ENCODE data around the gene ETV6. TPM values are rescaled to one million over a fixed set of nuclear protein-coding genes. Genes with fewer than 3 reads are reported as not detected.

The ETV6 gene
- total RNA-seq, 1 donor: 11.2 TPM

DNA sequence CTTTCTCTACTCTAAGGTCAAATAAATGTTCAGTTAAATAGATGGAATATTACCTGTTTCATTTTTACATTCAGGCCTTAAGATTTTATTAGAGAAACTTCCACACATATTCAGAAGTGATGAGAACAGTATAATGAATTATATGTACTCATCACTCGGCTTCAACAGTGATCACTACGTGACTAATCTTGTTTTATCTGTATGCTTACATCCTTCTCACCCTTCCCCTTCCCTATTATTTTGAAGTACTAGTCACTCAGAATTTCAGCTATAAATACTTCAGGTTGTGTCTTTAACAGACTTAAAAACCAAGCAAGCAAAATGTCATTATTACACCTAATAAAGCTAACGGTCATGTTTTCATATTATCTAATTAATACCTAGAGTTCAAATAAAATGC, 34.9 kb downstream of the ETV6 start:
- DNase-seq (ENCODE audit: low read depth): peak; percentile 28
- H3K4me3 ChIP-seq (ENCODE audit: low read depth, low read length): no peak overlapping the region
- TF ChIP-seq, protein P1, sequence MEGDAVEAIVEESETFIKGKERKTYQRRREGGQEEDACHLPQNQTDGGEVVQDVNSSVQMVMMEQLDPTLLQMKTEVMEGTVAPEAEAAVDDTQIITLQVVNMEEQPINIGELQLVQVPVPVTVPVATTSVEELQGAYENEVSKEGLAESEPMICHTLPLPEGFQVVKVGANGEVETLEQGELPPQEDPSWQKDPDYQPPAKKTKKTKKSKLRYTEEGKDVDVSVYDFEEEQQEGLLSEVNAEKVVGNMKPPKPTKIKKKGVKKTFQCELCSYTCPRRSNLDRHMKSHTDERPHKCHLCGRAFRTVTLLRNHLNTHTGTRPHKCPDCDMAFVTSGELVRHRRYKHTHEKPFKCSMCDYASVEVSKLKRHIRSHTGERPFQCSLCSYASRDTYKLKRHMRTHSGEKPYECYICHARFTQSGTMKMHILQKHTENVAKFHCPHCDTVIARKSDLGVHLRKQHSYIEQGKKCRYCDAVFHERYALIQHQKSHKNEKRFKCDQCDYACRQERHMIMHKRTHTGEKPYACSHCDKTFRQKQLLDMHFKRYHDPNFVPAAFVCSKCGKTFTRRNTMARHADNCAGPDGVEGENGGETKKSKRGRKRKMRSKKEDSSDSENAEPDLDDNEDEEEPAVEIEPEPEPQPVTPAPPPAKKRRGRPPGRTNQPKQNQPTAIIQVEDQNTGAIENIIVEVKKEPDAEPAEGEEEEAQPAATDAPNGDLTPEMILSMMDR (IDR thresholded peaks at IDR 0.05; ENCODE audit: insufficient read depth, low read depth, low read length): no peak

DNA sequence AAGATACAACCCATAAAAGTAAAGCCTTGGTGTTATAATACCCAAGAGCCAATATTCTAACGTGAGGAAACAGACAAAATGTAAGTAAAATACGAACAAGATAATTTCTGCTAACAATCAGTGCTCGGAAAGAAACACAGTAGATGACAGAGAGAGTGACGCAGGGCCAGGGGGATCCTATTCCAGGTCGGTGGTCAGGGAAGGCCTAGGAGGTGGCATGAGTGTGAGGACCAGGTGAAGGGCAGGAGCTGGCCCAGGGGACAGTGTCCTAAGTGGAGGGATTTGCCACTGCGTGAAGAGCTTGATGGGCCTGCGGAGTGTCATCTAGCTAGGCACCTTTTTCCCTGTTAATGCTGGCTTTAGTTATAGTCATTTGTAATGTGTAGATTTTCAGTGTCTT, 35.3 kb downstream of the ETV6 start:
- no peak overlapping the region for H3K4me3 ChIP-seq (ENCODE audit: low read depth, low read length)
- no peak for DNase-seq (ENCODE audit: low read depth)
- TF ChIP-seq, protein P1 (IDR thresholded peaks at IDR 0.05; ENCODE audit: insufficient read depth, low read depth, low read length): no peak

DNA sequence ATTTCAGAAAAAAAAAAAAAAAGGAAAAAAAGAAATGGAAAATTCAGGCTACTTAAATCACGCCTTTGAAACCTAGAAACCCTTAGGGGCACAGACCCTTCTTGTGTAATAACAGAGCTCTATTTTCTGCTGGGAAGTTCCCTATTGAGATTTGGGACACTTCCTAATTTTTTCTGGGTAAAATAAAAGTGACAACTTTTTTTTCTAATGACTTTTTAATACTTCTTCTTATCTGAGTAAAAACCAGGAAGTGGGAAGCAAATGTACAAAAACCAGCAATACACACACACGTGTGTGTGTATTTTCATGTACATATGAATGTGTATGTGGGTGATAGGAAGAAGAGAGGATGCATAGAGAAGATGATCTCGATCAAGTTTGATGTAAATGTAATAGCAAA, 35.8 kb downstream of the ETV6 start:
- TF ChIP-seq, protein P1 (IDR thresholded peaks at IDR 0.05; ENCODE audit: insufficient read depth, low read depth, low read length): no peak
- no peak for DNase-seq (ENCODE audit: low read depth)
- no peak overlapping the region for H3K4me3 ChIP-seq (ENCODE audit: low read depth, low read length)

DNA sequence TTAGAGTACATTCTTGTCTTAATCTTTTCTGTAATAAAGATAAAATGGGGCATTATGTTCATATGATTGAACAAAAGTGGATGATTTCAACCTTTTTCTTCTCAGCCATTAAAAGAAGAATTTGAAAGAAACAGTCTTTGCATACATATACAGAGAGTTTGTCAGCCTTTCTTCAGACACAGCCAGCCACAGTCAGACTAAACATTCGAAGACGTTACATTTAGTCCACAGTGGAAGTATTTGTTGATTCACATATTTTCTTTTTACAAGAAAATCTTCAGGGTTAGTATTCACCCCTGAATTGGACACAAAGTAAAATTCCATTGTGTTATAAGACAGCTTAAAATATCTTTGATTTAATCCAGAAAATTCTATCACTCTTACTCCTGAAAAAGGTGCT, 36.2 kb downstream of the ETV6 start:
- TF ChIP-seq, protein P1 (IDR thresholded peaks at IDR 0.05; ENCODE audit: insufficient read depth, low read depth, low read length): no peak
- peak; percentile 54 for DNase-seq (ENCODE audit: low read depth)
- no peak overlapping the region for H3K4me3 ChIP-seq (ENCODE audit: low read depth, low read length)

DNA sequence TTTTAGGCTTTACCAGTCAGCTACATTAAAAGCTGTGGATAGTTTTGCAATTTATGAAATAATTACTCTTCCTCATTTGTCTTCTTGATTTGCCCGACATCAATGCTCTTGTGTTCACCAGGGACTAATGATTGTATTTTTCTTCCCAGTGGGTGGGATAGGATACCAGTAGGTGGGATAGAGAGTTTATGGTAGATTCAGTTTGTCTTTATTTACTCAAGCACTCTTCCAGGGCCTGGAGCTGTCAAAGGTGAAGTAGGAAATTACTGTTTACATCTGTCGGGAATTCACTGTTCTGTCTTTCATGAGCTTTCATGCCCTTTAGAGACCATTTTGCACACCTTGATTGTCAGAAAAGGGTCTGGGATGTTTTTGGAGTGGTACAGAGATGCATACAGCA, 36.6 kb downstream of the ETV6 start:
- DNase-seq (ENCODE audit: low read depth): no peak
- TF ChIP-seq, protein P1 (IDR thresholded peaks at IDR 0.05; ENCODE audit: insufficient read depth, low read depth, low read length): no peak
- H3K4me3 ChIP-seq (ENCODE audit: low read depth, low read length): no peak overlapping the region

DNA sequence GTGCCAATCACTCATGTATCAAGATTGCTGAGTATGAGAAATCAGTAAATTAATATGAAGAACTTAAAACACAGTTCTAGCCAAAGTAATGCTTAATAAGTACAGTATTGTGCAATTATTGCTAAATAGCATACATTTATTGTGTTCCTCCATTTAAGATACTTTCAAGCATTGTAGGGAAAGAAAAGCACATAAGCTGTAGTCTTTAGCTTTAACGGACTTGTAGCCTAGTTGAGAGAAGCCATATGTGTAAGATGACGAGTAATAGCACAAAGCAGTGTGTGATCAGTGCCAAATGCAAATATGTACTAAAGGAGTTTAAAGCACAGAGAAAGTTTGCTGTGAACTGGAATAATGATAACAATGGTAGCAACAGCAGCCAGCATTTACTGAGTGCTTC, 38.1 kb downstream of the ETV6 start:
- TF ChIP-seq, protein P1 (IDR thresholded peaks at IDR 0.05; ENCODE audit: insufficient read depth, low read depth, low read length): no peak
- H3K4me3 ChIP-seq (ENCODE audit: low read depth, low read length): no peak overlapping the region
- peak; percentile 32 for DNase-seq (ENCODE audit: low read depth)

DNA sequence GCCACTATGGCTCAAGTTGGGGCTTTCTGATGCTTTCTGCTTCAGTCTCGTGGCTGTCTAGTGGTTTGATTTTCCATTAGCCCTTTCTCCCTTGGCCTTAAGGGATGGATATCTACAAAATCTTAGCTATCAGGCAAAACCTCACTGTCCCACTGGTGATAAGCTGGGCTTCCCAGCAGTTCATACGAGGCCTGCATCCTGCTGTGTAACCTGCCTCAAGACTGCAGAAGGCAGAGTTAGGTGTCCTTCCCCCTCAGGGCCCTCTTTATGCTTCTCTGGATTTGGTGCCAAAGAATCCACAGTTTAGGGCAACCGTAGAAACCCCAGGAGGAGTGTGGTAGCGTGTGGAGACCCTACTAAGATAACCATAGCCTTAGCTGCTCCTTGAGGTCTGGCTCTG, 38.9 kb downstream of the ETV6 start:
- TF ChIP-seq, protein P1 (IDR thresholded peaks at IDR 0.05; ENCODE audit: insufficient read depth, low read depth, low read length): no peak
- no peak for DNase-seq (ENCODE audit: low read depth)
- H3K4me3 ChIP-seq (ENCODE audit: low read depth, low read length): no peak overlapping the region
